Tibial nerve (tissue), 3 donors: ENCODE results near the gene DIP2C.

Experiments used
- POLR2A ChIP-seq, 2 donors: fragments of 450-650 bp; IDR thresholded peaks; one replicate each; pipeline ENCODE4 v1.6.1; 2017; ENCODE audit warnings: antibody characterized with exemption in 2 of 2, mild to moderate bottlenecking in 2 of 2, moderate library complexity in 2 of 2
- TF ChIP-seq, protein P1 (sequence below), 5 experiments: fragments of 200-600 bp in 3 of 5; fragments of 450-650 bp in 2 of 5; sonication (generic) in 3 of 5; IDR thresholded peaks; one replicate each; pipeline ENCODE4 v1.5.1; 2016 to 2019; ENCODE audit warnings: antibody characterized with exemption in 5 of 5, mild to moderate bottlenecking in 3 of 5, moderate library complexity in 2 of 5

DNA sequence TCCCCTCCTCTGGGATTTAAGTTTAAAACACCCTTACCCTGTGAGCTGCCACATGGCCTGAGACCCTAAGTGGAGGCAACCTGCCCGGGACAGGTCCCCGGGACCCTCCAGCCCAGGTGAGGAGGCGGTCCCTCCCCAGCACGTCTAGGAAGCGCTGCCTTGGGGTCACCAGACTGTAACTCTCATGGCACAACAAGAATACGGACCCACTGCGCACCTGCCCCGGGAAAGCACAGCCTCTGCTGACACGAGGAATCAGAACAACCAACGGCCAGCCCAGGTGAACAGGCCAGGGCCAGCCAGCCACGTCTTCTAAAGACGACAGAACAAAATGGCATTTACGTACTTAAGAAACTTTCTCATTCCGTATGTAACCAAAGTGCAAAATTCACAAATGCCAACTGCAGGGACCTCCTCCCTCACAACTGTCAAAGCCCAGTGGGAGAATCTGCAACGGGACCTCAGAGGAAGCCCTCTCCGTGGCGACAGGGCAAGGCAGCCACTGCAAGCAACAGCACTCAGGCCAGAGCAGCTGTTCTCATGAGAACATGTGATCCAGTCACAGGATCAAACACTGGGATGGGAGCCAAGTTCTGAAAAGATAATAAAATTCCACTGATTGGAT, 208.4 kb downstream of the DIP2C start:
- no peak for TF ChIP-seq POLR2A (IDR thresholded peaks at IDR 0.05)
- TF ChIP-seq, protein P1, sequence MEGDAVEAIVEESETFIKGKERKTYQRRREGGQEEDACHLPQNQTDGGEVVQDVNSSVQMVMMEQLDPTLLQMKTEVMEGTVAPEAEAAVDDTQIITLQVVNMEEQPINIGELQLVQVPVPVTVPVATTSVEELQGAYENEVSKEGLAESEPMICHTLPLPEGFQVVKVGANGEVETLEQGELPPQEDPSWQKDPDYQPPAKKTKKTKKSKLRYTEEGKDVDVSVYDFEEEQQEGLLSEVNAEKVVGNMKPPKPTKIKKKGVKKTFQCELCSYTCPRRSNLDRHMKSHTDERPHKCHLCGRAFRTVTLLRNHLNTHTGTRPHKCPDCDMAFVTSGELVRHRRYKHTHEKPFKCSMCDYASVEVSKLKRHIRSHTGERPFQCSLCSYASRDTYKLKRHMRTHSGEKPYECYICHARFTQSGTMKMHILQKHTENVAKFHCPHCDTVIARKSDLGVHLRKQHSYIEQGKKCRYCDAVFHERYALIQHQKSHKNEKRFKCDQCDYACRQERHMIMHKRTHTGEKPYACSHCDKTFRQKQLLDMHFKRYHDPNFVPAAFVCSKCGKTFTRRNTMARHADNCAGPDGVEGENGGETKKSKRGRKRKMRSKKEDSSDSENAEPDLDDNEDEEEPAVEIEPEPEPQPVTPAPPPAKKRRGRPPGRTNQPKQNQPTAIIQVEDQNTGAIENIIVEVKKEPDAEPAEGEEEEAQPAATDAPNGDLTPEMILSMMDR (IDR thresholded peaks at IDR 0.05), result no peak
